PC-9 (cell line): Measurements from ENCODE around the gene SLC6A19.

Source experiments
- EZH2 ChIP-seq: fragments of 200-600 bp; sonication (generic); IDR thresholded peaks from 2 replicates; pipeline ENCODE4 v1.8.0; 2017; ENCODE audit warnings: antibody characterized with exemption, low read depth
- TF ChIP-seq, protein P1 (sequence below): fragments of 200-600 bp; sonication (generic); conservative IDR thresholded peaks from 2 replicates; pipeline ENCODE4 v1.6.1; 2017; ENCODE audit warnings: mixed run types, antibody characterized with exemption, mild to moderate bottlenecking, moderate library complexity

DNA sequence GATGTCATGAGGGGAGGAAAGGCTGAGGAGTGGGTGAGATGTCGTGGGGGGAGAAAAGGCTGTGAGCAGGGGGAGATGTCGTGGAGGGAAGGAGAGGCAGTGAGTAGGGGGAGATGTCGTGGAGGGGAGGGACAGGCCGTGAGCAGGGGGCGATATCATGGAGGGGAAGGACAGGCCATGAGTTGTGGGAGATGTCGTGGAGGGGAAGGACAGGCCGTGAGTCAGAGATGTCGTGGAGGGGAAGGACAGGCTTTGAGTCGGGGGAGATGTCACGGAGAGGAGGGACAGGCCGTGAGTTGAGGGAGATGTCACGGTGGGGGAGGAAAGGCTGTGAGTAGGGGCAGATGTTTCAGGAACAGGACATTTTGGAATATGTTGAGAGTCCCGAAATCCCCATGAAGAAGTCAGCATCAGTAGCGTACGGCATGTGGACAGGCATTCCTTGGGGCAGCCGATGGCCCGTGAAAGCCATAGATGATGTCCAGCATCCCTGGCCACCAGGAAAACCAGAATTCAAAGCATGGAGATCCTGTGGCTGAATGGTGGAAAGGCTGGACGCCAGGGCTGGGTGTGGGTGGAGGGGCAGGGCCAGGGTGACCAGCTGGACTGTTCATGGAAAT is 8.3 kb upstream of the SLC6A19 start:
- TF ChIP-seq EZH2: no peak
- TF ChIP-seq, protein P1, sequence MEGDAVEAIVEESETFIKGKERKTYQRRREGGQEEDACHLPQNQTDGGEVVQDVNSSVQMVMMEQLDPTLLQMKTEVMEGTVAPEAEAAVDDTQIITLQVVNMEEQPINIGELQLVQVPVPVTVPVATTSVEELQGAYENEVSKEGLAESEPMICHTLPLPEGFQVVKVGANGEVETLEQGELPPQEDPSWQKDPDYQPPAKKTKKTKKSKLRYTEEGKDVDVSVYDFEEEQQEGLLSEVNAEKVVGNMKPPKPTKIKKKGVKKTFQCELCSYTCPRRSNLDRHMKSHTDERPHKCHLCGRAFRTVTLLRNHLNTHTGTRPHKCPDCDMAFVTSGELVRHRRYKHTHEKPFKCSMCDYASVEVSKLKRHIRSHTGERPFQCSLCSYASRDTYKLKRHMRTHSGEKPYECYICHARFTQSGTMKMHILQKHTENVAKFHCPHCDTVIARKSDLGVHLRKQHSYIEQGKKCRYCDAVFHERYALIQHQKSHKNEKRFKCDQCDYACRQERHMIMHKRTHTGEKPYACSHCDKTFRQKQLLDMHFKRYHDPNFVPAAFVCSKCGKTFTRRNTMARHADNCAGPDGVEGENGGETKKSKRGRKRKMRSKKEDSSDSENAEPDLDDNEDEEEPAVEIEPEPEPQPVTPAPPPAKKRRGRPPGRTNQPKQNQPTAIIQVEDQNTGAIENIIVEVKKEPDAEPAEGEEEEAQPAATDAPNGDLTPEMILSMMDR: no peak
